ENCODE results near the gene EGR2. TPM values are rescaled to one million over a fixed set of nuclear protein-coding genes. Genes with fewer than 3 reads are reported as not detected.
A peak's percentile ranks its signal among the peaks of the same experiment; 100 is the strongest.

The EGR2 gene
- total and polyA plus RNA-seq, 12 donors, result 0.17 to 6.8 (median 1.4) TPM

DNA sequence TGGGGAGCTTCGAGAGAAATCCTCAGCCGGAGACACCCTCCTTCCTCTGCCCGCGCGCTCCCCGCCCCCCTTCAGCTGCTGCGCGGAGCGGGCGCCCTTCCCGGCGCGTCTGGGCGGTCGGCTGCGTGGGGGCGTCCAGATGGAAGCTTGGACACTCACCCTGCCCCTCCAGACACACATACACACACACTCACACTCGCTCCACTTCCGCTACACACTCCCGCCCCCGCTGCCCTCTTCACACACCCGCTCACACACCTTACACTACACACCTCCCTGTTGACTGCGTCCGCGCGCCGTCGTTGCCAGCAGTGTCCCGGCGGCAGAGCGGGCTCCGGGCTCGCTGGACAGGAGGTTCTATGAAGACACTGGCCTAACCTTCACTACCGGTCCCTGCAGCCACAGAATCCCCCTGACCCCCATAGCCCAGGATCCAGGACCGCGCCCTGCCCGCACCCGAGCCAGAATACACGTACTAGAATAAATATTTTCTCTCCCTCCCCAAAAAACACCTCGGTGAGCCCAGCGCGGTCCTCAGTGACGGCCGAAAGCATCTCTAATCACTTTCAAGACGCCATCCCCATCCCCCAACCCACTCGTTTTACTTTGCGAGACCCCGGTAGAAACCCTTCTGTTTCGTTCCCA lies 1.1 kb upstream of the EGR2 start:
- H3K27ac ChIP-seq, result peak overlapping the region; percentile 34 to 94 (median 81)
- TF ChIP-seq POLR2A (IDR thresholded peaks at IDR 0.05), result no peak
- TF ChIP-seq, protein P1, sequence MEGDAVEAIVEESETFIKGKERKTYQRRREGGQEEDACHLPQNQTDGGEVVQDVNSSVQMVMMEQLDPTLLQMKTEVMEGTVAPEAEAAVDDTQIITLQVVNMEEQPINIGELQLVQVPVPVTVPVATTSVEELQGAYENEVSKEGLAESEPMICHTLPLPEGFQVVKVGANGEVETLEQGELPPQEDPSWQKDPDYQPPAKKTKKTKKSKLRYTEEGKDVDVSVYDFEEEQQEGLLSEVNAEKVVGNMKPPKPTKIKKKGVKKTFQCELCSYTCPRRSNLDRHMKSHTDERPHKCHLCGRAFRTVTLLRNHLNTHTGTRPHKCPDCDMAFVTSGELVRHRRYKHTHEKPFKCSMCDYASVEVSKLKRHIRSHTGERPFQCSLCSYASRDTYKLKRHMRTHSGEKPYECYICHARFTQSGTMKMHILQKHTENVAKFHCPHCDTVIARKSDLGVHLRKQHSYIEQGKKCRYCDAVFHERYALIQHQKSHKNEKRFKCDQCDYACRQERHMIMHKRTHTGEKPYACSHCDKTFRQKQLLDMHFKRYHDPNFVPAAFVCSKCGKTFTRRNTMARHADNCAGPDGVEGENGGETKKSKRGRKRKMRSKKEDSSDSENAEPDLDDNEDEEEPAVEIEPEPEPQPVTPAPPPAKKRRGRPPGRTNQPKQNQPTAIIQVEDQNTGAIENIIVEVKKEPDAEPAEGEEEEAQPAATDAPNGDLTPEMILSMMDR (IDR thresholded peaks at IDR 0.05), result no peak
- WGBS, 4 donors, result 0 to 1% (median 1%) methylated on average over 28 to 49 of the region's 49 CpGs
- H3K36me3 ChIP-seq (replicated peaks in 1 of 2), result no peaks in the 10 kb centered on the region
- peak in 5 of 7 donors; percentile 44 to 54 (median 50) for DNase-seq
- H3K4me1 ChIP-seq (replicated peaks in 1 of 2), result peaks cover 31 to 32% of the 10 kb centered on the region in 2 donors
- H3K4me3 ChIP-seq, result peak overlapping the region in 3 of 4 donors; percentile 23 to 76 (median 59)
- peaks cover 28% of the 10 kb centered on the region for H3K27me3 ChIP-seq
- intact Hi-C loops (cut with DNase I), result loop anchor here in 1 of 2 donors (5.0 kb wide), 1 partner anchor 205 kb away; no protein-coding TSS in a partner anchor
- no peaks in the 10 kb centered on the region for H3K9me3 ChIP-seq (replicated peaks in 1 of 3)

DNA sequence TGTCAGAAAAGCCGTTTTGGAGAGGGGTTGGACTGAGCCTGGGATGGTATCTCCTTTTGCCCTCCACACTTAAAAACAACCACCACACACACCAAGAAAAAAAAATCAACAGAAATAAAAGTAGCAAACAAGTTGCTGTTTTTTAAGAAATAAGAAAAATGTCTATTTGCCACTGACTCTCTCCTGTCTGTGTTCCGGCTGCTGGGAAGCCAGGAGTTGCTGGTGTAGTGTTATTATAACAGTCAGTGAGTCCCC lies 163 bp downstream of the EGR2 start:
- WGBS, 4 donors, result 0 to 2% (median 0%) methylated on average over 2 of the region's 2 CpGs
- TF ChIP-seq POLR2A (IDR thresholded peaks at IDR 0.05), result no peak
- TF ChIP-seq, protein P1 (IDR thresholded peaks at IDR 0.05), result no peak
- peaks cover 28% of the 10 kb centered on the region for H3K27me3 ChIP-seq
- no peaks in the 10 kb centered on the region for H3K36me3 ChIP-seq (replicated peaks in 1 of 2)
- intact Hi-C loops (cut with DNase I), result loop anchor here in 1 of 2 donors (5.0 kb wide), 1 partner anchor 204 kb away; no protein-coding TSS in a partner anchor
- no peak for DNase-seq
- peaks cover 31 to 32% of the 10 kb centered on the region in 2 donors for H3K4me1 ChIP-seq (replicated peaks in 1 of 2)
- peak overlapping the region in 2 of 4 donors; percentile 59 to 76 for H3K4me3 ChIP-seq
- H3K9me3 ChIP-seq (replicated peaks in 1 of 3), result no peaks in the 10 kb centered on the region
- peak overlapping the region in 2 of 5 donors; percentile 90 to 94 for H3K27ac ChIP-seq

DNA sequence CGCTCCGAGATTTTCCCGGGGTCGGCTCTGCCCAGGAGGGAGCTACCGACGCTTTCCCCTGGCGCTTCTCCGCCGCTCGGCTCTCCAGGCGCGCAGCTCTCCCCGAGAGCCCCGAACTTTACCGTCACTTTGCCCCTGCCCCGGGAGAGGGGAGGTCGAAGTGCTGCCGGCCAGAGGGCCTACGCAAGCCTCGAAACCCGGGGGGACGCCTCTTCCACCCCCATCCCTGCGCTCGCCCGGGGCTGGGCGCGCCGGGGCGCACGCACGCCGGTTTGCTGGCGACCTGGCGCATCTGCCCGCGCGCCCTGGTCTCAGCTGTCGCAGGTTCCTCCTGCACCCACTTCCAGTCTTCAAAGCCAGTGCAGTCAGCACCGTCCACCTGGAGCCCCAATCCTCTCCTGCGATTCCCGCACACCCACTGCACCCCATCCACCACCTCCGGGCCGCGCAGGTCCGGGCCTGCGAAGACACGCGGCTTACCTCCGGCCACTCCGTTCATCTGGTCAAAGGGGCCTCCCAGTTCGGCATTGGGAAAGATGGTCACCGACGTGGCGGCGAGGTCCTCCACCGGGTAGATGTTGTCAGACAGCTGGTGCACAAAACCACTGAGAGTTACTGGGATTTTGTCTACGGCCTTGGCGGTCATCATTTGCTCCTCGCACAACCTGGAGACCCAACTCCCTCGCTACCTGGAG lies 638 bp downstream of the EGR2 start:
- whole genome bisulfite sequencing, 4 donors, result 1 to 2% (median 1%) methylated on average over 8 to 60 of the region's 60 CpGs
- Histone ChIP-seq H3K27me3 (peaks cover 28% of the 10 kb centered on the region), H3K36me3 (replicated peaks in 1 of 2) (no peaks in the 10 kb centered on the region), H3K4me3 (peak overlapping the region in 2 of 4 donors; percentile 59 to 76), H3K4me1 (replicated peaks in 1 of 2) (peaks cover 31 to 32% of the 10 kb centered on the region in 2 donors), H3K9me3 (replicated peaks in 1 of 3) (no peaks in the 10 kb centered on the region), H3K27ac (peak overlapping the region in 1 of 5 donors; percentile 90)
- TF ChIP-seq, protein P1 (IDR thresholded peaks at IDR 0.05), result no peak
- no peak for TF ChIP-seq POLR2A (IDR thresholded peaks at IDR 0.05)
- DNase-seq, result peak in 2 of 7 donors; percentile 20 to 26
- intact Hi-C loops (cut with DNase I), result loop anchor here in 1 of 2 donors (5.0 kb wide), 1 partner anchor 203 kb away; no protein-coding TSS in a partner anchor

DNA sequence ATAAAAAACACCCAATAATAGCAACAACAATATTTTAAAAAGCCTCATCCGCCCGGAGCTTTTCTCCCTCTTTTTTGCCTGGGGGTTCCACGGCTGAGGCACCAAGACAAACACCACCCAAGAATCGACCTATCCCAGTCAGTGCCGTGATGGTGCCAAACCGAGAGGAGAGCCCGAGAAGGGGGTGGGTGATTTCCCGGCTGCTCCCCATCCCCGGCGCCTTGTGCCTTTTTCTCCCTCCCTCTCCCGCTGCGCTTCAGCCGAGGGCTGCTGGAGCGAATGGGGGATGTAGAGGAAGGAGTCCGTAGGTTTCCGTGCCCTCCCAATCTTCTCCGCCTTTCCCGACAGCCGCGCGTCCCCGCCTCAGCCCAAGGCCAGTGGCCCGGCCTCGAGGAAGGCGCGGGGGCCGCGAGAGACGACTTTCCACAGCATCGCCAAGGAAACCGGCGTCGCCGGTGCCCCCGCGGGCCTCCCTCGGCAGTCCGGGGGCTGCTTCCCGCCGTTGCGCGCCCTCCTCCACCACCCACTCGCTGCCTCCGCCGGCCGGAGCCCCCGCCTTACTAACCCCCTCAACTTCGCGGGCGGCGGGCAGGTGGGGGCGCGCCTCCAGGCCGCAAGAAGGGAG lies 1.3 kb downstream of the EGR2 start:
- TF ChIP-seq, protein P1 (IDR thresholded peaks at IDR 0.05), result no peak
- TF ChIP-seq POLR2A (IDR thresholded peaks at IDR 0.05), result no peak
- intact Hi-C loops (cut with DNase I), result loop anchor here in 1 of 2 donors (5.0 kb wide), 1 partner anchor 203 kb away; no protein-coding TSS in a partner anchor
- H3K27ac ChIP-seq, result no peak overlapping the region
- WGBS, 4 donors, result 2 to 7% (median 3%) methylated on average over 22 to 54 of the region's 54 CpGs
- DNase-seq, result no peak
- H3K4me1 ChIP-seq (replicated peaks in 1 of 2), result peaks cover 31 to 36% of the 10 kb centered on the region in 2 donors
- peak overlapping the region in 2 of 4 donors; percentile 17 to 76 for H3K4me3 ChIP-seq
- H3K36me3 ChIP-seq (replicated peaks in 1 of 2), result no peaks in the 10 kb centered on the region
- H3K27me3 ChIP-seq, result peaks cover 26% of the 10 kb centered on the region
- H3K9me3 ChIP-seq (replicated peaks in 1 of 3), result no peaks in the 10 kb centered on the region

Data from adrenal gland (tissue), 12 donors.